Testis (tissue), 3 donors: ENCODE data around the gene C22orf39. TPM values are rescaled to one million over a fixed set of nuclear protein-coding genes. Genes with fewer than 3 reads are reported as not detected.

Experiments
- DNase-seq: peaks from one replicate; pipeline ENCODE4 v3.0.0-alpha.2; 2019
- H3K27ac ChIP-seq, 2 donors: fragments of 200-600 bp; sonication (generic); one replicate each; pipeline ENCODE4 v1.5.1; 2019
- H3K27me3 ChIP-seq: fragments of 200-600 bp; sonication (generic); one replicate; pipeline ENCODE4 v1.5.1; 2019
- H3K36me3 ChIP-seq: fragments of 200-600 bp; sonication (generic); one replicate; pipeline ENCODE4 v1.5.1; 2017; ENCODE audit warnings: low read depth; ENCODE audit errors: missing control alignments
- H3K4me1 ChIP-seq: fragments of 200-600 bp; sonication (generic); one replicate; pipeline ENCODE4 v1.5.1; 2019
- H3K4me3 ChIP-seq, 2 donors: fragments of 200-600 bp; sonication (generic); one replicate each; pipeline ENCODE4 v1.5.1; 2017 to 2019
- H3K9me3 ChIP-seq: fragments of 200-600 bp; sonication (generic); one replicate; pipeline ENCODE4 v1.5.1; 2017
- POLR2A ChIP-seq: fragments of 450-650 bp; IDR thresholded peaks from one replicate; pipeline ENCODE4 v1.6.1; 2017; ENCODE audit warnings: antibody characterized with exemption, mild to moderate bottlenecking, moderate library complexity
- WGBS, 2 donors: methylation state at CpG; one replicate each; pipeline ENCODE4 v1.1.5; 2018; 5-methylcytosine and 5-hydroxymethylcytosine counted together
- intact Hi-C: fragments of 100-400 bp; cut with DNase I; formaldehyde crosslinking; loops from one replicate; pipeline ENCODE4 v1.15.1; 2023; ENCODE audit warnings: low total_unique reads
- polyA plus RNA-seq: library from polyadenylated mRNA; stranded (reverse); fragments of 350-450 nt; fragmentation: Illumina TruSeq; extraction: RNeasy Lipid Tissue Mini Kit (QIAGEN cat#74804); gene quantifications from one replicate; pipeline ENCODE4 v1.2.3, GENCODE V29; 2014; ENCODE audit warnings: low read depth, low replicate concordance; ENCODE audit not compliant: insufficient read depth
- total RNA-seq, 2 donors: library from RNA; depleted of rRNA; stranded (reverse); fragments of >200 nt; gene quantifications; one replicate each; pipeline ENCODE4 v1.2.3, GENCODE V29; 2016
- TF ChIP-seq, protein P1 (sequence below), 3 experiments: fragments of 450-650 bp in 2 of 3; fragments of 200-600 bp in 1 of 3; sonication (generic) in 1 of 3; IDR thresholded peaks; one replicate each; pipeline ENCODE4 v1.5.1; 2016 to 2019; ENCODE audit warnings: antibody characterized with exemption in 3 of 3, mild to moderate bottlenecking in 2 of 3, moderate library complexity in 1 of 3

C22orf39 gene
- total and polyA plus RNA-seq, 3 donors from 2014 or later, result 38.7 to 64.1 (median 60.9) TPM

DNA sequence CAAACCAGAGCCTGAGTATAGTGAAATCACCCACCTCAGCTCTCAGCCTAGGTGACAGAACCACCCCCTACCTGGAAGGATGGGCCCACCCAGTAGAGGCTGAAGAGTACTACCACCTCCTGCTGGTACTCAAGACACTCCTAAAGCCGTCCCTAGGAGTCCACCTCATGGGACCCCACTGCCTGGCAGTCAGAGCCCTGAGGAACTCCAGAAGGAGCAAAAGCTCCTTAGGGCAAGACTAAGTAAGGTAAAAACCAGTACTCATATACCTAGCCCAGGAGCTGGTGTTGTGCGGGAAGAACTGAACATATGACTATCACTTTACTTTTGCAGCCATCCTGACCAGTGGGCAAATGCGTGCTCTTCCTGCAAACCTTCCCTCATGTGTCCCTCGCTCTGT lies 52.2 kb downstream of the C22orf39 start:
- Histone ChIP-seq H3K27me3 (no peaks in the 10 kb centered on the region), H3K9me3 (no peaks in the 10 kb centered on the region), H3K36me3 (no peaks in the 10 kb centered on the region), H3K27ac (no peak overlapping the region), H3K4me3 (no peak overlapping the region), H3K4me1 (no peaks in the 10 kb centered on the region)
- intact Hi-C loops, result no loop called here
- WGBS, 2 donors, result 95 to 100% methylated on average over 3 to 4 of the region's 4 CpGs
- no peak for DNase-seq
- TF ChIP-seq POLR2A, result no peak
- TF ChIP-seq, protein P1, sequence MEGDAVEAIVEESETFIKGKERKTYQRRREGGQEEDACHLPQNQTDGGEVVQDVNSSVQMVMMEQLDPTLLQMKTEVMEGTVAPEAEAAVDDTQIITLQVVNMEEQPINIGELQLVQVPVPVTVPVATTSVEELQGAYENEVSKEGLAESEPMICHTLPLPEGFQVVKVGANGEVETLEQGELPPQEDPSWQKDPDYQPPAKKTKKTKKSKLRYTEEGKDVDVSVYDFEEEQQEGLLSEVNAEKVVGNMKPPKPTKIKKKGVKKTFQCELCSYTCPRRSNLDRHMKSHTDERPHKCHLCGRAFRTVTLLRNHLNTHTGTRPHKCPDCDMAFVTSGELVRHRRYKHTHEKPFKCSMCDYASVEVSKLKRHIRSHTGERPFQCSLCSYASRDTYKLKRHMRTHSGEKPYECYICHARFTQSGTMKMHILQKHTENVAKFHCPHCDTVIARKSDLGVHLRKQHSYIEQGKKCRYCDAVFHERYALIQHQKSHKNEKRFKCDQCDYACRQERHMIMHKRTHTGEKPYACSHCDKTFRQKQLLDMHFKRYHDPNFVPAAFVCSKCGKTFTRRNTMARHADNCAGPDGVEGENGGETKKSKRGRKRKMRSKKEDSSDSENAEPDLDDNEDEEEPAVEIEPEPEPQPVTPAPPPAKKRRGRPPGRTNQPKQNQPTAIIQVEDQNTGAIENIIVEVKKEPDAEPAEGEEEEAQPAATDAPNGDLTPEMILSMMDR (IDR thresholded peaks at IDR 0.05), result no peak

DNA sequence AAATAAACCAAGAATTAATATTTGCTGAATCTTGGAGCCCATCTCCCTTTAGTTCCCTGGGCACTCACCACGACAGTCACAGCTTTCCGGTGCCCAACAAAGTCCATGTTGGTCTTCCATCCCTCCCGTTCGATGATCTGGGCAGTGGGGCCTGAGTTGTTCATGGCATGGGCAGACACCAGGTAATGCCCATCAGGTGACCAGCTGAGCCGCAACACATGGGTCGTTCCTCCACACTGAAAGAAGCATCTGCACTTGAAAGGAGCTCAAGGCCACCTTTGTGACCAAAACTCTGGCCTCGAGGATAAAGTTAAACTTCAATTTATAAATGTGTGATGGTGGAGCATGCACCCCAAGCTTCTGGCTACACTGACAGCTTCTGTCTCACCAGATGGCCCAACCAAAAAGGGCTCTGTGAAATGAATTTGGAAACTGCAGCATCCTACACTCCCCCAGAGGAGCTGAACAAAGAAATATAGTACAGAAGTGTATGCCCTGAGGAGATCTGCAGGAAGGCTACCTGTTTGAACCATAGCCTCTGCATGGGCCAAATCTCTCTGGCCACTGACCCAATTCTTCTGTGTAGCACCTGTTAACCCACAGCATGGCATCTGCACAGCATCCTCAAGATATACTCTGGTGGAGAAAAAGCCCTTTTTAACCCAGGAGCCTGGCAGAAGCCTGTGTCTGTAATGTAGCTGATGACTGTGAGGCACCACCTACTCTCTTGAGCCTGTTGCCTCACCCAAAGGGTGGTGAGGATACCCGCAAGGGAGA lies 53.0 kb downstream of the C22orf39 start:
- TF ChIP-seq POLR2A, result no peak
- TF ChIP-seq, protein P1 (IDR thresholded peaks at IDR 0.05), result no peak
- 91 to 92% methylated on average over 8 of the region's 8 CpGs for WGBS, 2 donors
- Histone ChIP-seq H3K27me3 (no peaks in the 10 kb centered on the region), H3K9me3 (no peaks in the 10 kb centered on the region), H3K4me1 (no peaks in the 10 kb centered on the region), H3K4me3 (no peak overlapping the region), H3K27ac (no peak overlapping the region), H3K36me3 (no peaks in the 10 kb centered on the region)
- intact Hi-C loops, result no loop called here
- DNase-seq, result no peak

DNA sequence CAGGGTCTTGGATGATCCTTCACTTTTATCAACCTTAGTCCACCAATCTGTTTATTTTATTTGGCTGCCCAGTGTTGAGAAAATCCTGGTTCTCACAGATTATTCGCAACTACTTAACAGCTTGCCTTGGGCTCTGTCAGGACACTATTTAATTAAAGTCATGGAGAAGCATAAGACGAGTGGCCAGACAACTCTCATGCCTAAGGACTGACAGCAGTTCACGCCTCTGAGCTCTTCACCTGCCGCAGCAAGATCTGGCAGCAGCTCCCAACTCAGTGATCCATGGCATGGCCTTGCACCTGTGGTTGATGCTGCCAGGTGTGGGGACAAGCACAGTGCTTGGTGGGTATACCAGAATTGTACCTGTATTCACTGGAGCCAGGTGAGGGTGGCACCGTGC lies 53.8 kb downstream of the C22orf39 start:
- intact Hi-C loops, result no loop called here
- DNase-seq, result no peak
- Histone ChIP-seq H3K36me3 (no peaks in the 10 kb centered on the region), H3K27me3 (no peaks in the 10 kb centered on the region), H3K4me3 (no peak overlapping the region), H3K27ac (no peak overlapping the region), H3K9me3 (no peaks in the 10 kb centered on the region), H3K4me1 (no peaks in the 10 kb centered on the region)
- no peak for TF ChIP-seq POLR2A
- TF ChIP-seq, protein P1 (IDR thresholded peaks at IDR 0.05), result no peak
- 82 to 86% methylated on average over 5 of the region's 5 CpGs for WGBS, 2 donors

Other genes with a start within 250 kb of the C22orf39 start
- 10 to 100 TPM; 46.6 to 54.4 TPM for gene CLTCL1, start 156.0 kb downstream of the C22orf39 start, total RNA-seq
- gene CLTCL1, start 156.0 kb downstream of the C22orf39 start, polyA plus RNA-seq, result 107 TPM
- gene HIRA, start 16.0 kb downstream of the C22orf39 start, total RNA-seq, result 10 to 100 TPM; 21.8 to 25.7 TPM
- gene HIRA, start 16.0 kb downstream of the C22orf39 start, polyA plus RNA-seq, result 17.7 TPM
- 10 to 100 TPM; 28.9 to 29.2 TPM for gene MRPL40, start 15.2 kb downstream of the C22orf39 start, total RNA-seq
- gene MRPL40, start 15.2 kb downstream of the C22orf39 start, polyA plus RNA-seq, result 53.8 TPM
- 10 to 100 TPM; 46.1 to 54.5 TPM for gene UFD1, start 31.5 kb upstream of the C22orf39 start, total RNA-seq
- gene UFD1, start 31.5 kb upstream of the C22orf39 start, polyA plus RNA-seq, result 86.6 TPM
- gene CDC45, start 32.2 kb upstream of the C22orf39 start, total RNA-seq, result 10 to 100 TPM; 38.8 to 43.7 TPM
- 47.2 TPM for gene CDC45, start 32.2 kb upstream of the C22orf39 start, polyA plus RNA-seq
- gene CLDN5, start 76.7 kb upstream of the C22orf39 start, total RNA-seq, result 10 to 100 TPM; 29.2 to 42.0 TPM
- gene CLDN5, start 76.7 kb upstream of the C22orf39 start, polyA plus RNA-seq, result 10.4 TPM